Neuron (in vitro differentiated cells): ENCODE results near the gene RABIF.
"Not testable (repeated sequence)": the region's sequence is repeated elsewhere in the genome, so short reads cannot be mapped to it uniquely, and the experiment has no call there.

Source experiments
- H2AFZ ChIP-seq: one replicate; pipeline ENCODE4 v1.6.1; 2013; ENCODE audit warnings: low read depth, mild to moderate bottlenecking, inconsistent platforms, low read length, moderate library complexity
- H3K27me3 ChIP-seq: one replicate; pipeline ENCODE4 v1.6.1; 2013; ENCODE audit warnings: low read length; ENCODE audit not compliant: insufficient read depth
- H3K36me3 ChIP-seq: one replicate; pipeline ENCODE4 v1.6.1; 2013; ENCODE audit warnings: low read length; ENCODE audit not compliant: insufficient read depth
- H3K4me1 ChIP-seq: one replicate; pipeline ENCODE4 v1.6.1; 2013; ENCODE audit warnings: low read length; ENCODE audit not compliant: insufficient read depth
- H3K4me3 ChIP-seq: 2 replicates; pipeline ENCODE4 v1.5.1; 2013; ENCODE audit warnings: mild to moderate bottlenecking, low read length, moderate library complexity
- H3K9me3 ChIP-seq: one replicate; pipeline ENCODE4 v1.6.1; 2013; ENCODE audit warnings: low read length

The RABIF gene

GRCh38 chr1:202905331-202905730, 16.4 kb upstream of the RABIF start:
- Histone ChIP-seq H3K9me3 (no peaks in the 10 kb centered on the region), H2AFZ (no peak overlapping the region), H3K4me3 (no peak overlapping the region), H3K4me1 (no peaks in the 10 kb centered on the region), H3K27me3 (no peaks in the 10 kb centered on the region), H3K36me3 (peaks cover 53% of the 10 kb centered on the region)

DNA sequence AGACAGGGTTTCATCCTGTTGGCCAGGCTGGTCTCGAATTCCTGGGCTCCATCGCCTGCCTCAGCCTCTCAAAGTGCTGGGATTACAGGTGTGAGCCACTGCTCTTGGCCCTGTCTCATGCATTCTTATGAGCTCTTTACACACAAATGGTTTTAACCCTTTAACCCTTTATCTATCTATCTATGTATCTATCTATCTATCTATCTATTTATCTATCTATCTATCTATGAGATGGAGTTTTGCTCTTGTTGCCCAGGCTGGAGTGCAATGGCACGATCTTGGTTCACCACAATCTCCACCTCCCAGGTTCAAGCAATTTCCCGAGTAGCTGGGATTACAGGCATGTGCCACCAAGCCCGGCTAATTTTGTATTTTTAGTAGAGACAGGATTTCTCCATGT, 14.9 kb upstream of the RABIF start:
- H3K4me1 ChIP-seq, H3K4me3 ChIP-seq, H2AFZ ChIP-seq, H3K9me3 ChIP-seq, H3K27me3 ChIP-seq: not testable (repeated sequence)
- H3K36me3 ChIP-seq = peaks cover 46% of the 10 kb centered on the region

DNA sequence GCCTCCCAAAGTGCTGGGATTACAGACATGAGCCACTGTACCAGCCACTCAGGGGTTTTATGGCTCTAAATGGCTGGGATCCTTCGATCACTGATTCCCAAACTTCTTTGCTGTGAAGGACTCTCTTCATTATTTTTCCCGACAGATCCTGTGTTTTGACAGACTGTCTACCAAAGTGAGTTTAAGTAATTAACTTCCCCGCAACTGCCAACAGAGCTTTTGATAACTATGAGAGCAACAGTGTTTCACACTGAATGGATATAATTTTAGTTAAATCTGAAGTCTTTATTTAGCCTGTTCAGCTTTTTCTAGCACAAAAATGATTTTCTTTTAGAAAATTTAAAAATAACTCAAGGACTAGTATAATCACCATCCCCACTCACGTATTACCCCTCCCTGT, 12.6 kb upstream of the RABIF start:
- Histone ChIP-seq H3K27me3 (no peaks in the 10 kb centered on the region), H3K4me3 (no peak overlapping the region), H3K36me3 (peaks cover 45% of the 10 kb centered on the region)

GRCh38 chr1:202892501-202892900, 3.6 kb upstream of the RABIF start:
- H2AFZ ChIP-seq = no peak overlapping the region
- no peaks in the 10 kb centered on the region for H3K9me3 ChIP-seq
- H3K36me3 ChIP-seq = peaks cover 63% of the 10 kb centered on the region
- no peak overlapping the region for H3K4me3 ChIP-seq
- H3K4me1 ChIP-seq = peaks cover 12% of the 10 kb centered on the region
- no peaks in the 10 kb centered on the region for H3K27me3 ChIP-seq

More for the DNA sequence above, 12.6 kb upstream of the RABIF start:
- Histone ChIP-seq H3K4me1 (no peaks in the 10 kb centered on the region), H2AFZ (no peak overlapping the region), H3K9me3 (no peaks in the 10 kb centered on the region)

- no peak overlapping the region for H2AFZ ChIP-seq
- no peaks in the 10 kb centered on the region for H3K27me3 ChIP-seq
- H3K4me1 ChIP-seq = peaks cover 15% of the 10 kb centered on the region
- peaks cover 46% of the 10 kb centered on the region for H3K36me3 ChIP-seq
- no peaks in the 10 kb centered on the region for H3K9me3 ChIP-seq
- H3K4me3 ChIP-seq = no peak overlapping the region
Measured at GRCh38 chr1:202890392-202890791, 1.4 kb upstream of the RABIF start.

GRCh38 chr1:202888221-202888530, 773 bp downstream of the RABIF start:
- Histone ChIP-seq H2AFZ (peak overlapping the region; percentile 99), H3K27me3 (no peaks in the 10 kb centered on the region), H3K36me3 (peaks cover 26% of the 10 kb centered on the region), H3K4me3 (peak overlapping the region; percentile 99), H3K9me3 (no peaks in the 10 kb centered on the region), H3K4me1 (peaks cover 15% of the 10 kb centered on the region)

DNA sequence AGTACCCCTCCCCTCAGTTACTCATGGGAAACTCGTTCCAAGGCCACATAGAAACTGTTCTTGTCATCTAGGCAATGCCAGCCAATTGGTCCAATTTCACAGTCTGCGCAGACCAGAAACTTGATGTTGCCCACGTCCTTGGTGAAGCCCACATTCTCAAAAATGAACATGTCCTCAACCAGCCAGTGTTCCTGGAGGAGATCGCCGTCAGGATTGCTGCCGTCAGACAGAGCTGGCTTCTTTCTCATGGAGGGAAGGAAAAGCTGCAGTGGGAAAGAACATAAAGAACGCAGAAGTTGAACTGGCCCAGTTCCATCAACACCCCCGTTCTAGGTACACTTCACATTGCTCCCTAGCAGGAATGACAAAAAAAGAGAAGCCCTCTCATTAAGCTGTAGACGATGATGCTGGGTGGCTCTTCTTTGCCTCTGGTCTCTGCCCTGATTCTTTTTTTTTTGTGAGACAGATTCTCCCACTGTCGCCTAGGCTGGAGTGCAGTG, 7.9 kb downstream of the RABIF start:
- Histone ChIP-seq H3K36me3 (peaks cover 14% of the 10 kb centered on the region), H3K27me3 (no peaks in the 10 kb centered on the region), H2AFZ (no peak overlapping the region)

DNA sequence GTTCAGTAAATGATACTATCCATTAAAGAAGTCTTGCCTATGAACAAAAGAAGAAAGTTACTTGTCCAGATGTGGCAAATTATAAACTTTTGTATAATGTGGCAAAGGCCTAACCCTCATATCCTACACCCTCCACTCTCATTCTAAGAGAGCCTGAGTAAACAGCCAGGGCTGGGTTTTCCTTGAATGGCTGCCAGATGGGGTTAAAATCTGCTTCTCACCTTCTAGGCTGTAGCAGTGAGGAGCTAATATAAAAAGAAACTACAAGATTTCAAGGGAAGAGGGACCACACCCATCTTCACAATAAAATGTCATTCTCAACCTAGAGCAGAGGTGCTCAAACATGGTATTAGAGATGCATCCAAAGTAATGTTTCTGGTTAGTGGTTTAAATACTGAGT, 8.9 kb downstream of the RABIF start:
- no peaks in the 10 kb centered on the region for H3K9me3 ChIP-seq
- no peak overlapping the region for H3K4me3 ChIP-seq
- no peak overlapping the region for H2AFZ ChIP-seq
- no peaks in the 10 kb centered on the region for H3K27me3 ChIP-seq
- H3K36me3 ChIP-seq = peaks cover 14% of the 10 kb centered on the region
- H3K4me1 ChIP-seq = no peaks in the 10 kb centered on the region

More for the DNA sequence above, 7.9 kb downstream of the RABIF start:
- Histone ChIP-seq H3K4me1 (no peaks in the 10 kb centered on the region), H3K4me3 (no peak overlapping the region), H3K9me3 (no peaks in the 10 kb centered on the region)

- H3K27me3 ChIP-seq = no peaks in the 10 kb centered on the region
- no peaks in the 10 kb centered on the region for H3K4me1 ChIP-seq
- no peak overlapping the region for H2AFZ ChIP-seq
- no peaks in the 10 kb centered on the region for H3K9me3 ChIP-seq
- no peak overlapping the region for H3K4me3 ChIP-seq
- peaks cover 17% of the 10 kb centered on the region for H3K36me3 ChIP-seq
Measured at GRCh38 chr1:202879128-202879527, 9.8 kb downstream of the RABIF start.

GRCh38 chr1:202873026-202873425, 15.9 kb downstream of the RABIF start:
- Histone ChIP-seq H3K27me3 (no peaks in the 10 kb centered on the region), H3K36me3 (peaks cover 11% of the 10 kb centered on the region), H2AFZ (no peak overlapping the region), H3K9me3 (no peaks in the 10 kb centered on the region), H3K4me1 (no peaks in the 10 kb centered on the region), H3K4me3 (no peak overlapping the region)

DNA sequence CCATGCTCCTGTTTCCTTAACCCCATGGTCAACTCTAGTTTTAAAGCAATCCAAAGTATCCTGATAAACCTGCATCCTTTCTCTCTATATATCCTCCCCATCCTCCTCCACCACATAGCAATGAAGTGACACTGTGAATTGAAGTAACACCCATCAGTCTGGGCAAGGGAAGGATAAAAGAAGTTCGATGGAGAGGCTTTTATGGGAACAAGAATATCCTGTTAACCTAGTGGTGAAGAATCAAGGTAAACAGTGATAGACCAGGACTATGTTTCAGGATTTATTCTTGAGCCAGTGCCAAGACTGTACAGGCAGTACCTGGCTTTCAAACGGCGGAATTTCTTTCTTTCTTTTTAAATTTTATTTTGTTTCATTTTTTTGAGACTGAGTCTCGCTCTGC, 17.6 kb downstream of the RABIF start:
- H3K9me3 ChIP-seq = no peaks in the 10 kb centered on the region

GRCh38 chr1:202862679-202863560, 26.0 kb downstream of the RABIF start:
- H3K4me3 ChIP-seq = peak overlapping the region; percentile 80
- H3K9me3 ChIP-seq = no peaks in the 10 kb centered on the region
- peaks cover 1% of the 10 kb centered on the region for H3K36me3 ChIP-seq
- no peaks in the 10 kb centered on the region for H3K27me3 ChIP-seq
- H3K4me1 ChIP-seq = peaks cover 8% of the 10 kb centered on the region
- H2AFZ ChIP-seq = no peak overlapping the region

More for the DNA sequence above, 17.6 kb downstream of the RABIF start:
- H3K36me3 ChIP-seq = peaks cover 11% of the 10 kb centered on the region
- H2AFZ ChIP-seq = no peak overlapping the region
- H3K4me3 ChIP-seq = no peak overlapping the region
- no peaks in the 10 kb centered on the region for H3K4me1 ChIP-seq
- no peaks in the 10 kb centered on the region for H3K27me3 ChIP-seq

DNA sequence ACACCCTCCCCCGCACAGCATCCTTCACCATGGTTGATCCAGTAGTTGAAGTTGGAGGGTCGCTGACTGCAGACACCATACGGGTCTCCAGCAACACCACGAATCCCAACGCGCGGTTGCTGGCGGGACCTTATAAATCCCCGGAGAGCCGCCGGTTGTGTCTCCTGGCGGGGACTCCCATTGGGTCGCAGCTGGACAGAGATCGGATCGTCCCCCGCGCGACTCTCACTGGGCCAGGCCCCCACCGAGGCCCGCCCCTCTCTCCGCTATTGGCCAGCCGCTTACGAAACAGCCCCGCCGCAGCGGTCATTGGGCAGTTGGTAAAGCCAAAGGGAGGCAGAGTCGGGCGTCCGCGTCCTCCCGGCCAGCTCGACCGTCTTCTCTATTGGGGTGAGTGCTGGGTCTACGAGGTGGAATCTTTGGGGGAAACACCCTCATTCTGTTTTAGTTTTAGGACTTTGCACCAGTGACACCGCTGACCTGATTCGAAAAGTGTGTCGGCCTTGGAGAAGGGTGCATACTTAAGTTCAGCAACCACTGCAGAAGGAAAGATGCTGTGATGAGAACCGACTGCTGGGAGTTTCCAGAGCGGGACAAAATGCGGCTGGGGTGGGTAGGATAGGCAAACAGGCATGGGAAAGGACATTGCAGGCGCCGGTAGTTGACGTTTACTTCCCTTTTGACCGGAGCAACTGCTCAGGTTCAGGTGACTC, 27.4 kb downstream of the RABIF start:
- Histone ChIP-seq H3K9me3 (no peaks in the 10 kb centered on the region), H3K4me1 (peaks cover 8% of the 10 kb centered on the region), H2AFZ (peak overlapping the region; percentile 90), H3K36me3 (peaks cover 13% of the 10 kb centered on the region), H3K4me3 (peak overlapping the region; percentile 80), H3K27me3 (no peaks in the 10 kb centered on the region)
